ENCODE results near the gene MARCHF9. TPM values are rescaled to one million over a fixed set of nuclear protein-coding genes. Genes with fewer than 3 reads are reported as not detected.

MARCHF9 gene
- total RNA-seq, 1 experiment from 2014 or later, result 6.2 TPM

DNA sequence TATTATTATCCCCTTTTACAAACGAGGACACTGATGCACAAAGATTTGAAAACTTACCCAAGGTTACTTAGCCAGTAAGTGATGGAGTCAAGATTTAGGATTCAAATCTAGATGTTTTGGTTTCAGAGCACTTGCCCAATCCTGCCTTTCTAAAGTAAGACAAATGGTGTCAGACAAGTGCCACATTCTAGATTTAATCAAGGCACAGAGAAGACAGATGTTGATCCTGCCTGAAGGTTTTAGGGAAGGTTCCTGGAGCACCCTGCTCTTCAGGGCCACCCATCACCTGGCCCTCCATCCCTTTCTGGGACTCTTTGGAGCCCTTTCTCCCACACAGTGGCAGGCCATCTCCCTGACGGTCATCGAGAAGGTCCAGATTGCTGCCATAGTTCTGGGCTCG lies 2.9 kb downstream of the MARCHF9 start:
- no peak overlapping the region for H3K4me3 Mint-ChIP-seq
- CTCF ChIA-PET, result interaction anchor here (1.4 to 2.4 kb wide), 4 partner anchors 9 to 35 kb away, joined by 3 to 80 read pairs (median 14); partner anchors contain the start of genes CYP27B1, EEF1AKMT3 and METTL1

More for the DNA sequence above, 2.9 kb downstream of the MARCHF9 start:
- TF ChIP-seq JAZF1 (CRISPR knock-in tag; IDR thresholded peaks at IDR 0.05), result no peak
- no peak for TF ChIP-seq ATF1 (CRISPR knock-in tag; IDR thresholded peaks at IDR 0.05)
- TF ChIP-seq OVOL2 (CRISPR knock-in tag; IDR thresholded peaks at IDR 0.05; ENCODE audit: borderline replicate concordance), result no peak
- TF ChIP-seq, protein P1, sequence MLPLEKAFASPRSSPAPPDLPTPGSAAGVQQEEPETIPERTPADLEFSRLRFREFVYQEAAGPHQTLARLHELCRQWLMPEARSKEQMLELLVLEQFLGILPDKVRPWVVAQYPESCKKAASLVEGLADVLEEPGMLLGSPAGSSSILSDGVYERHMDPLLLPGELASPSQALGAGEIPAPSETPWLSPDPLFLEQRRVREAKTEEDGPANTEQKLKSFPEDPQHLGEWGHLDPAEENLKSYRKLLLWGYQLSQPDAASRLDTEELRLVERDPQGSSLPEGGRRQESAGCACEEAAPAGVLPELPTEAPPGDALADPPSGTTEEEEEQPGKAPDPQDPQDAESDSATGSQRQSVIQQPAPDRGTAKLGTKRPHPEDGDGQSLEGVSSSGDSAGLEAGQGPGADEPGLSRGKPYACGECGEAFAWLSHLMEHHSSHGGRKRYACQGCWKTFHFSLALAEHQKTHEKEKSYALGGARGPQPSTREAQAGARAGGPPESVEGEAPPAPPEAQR (CRISPR knock-in tag; IDR thresholded peaks at IDR 0.05), result no peak
- TF ChIP-seq, protein P2, sequence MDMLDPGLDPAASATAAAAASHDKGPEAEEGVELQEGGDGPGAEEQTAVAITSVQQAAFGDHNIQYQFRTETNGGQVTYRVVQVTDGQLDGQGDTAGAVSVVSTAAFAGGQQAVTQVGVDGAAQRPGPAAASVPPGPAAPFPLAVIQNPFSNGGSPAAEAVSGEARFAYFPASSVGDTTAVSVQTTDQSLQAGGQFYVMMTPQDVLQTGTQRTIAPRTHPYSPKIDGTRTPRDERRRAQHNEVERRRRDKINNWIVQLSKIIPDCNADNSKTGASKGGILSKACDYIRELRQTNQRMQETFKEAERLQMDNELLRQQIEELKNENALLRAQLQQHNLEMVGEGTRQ (CRISPR knock-in tag; IDR thresholded peaks at IDR 0.05), result no peak
- no peak for TF ChIP-seq TP53 (CRISPR knock-in tag; IDR thresholded peaks at IDR 0.05)
- TF ChIP-seq, protein P3, sequence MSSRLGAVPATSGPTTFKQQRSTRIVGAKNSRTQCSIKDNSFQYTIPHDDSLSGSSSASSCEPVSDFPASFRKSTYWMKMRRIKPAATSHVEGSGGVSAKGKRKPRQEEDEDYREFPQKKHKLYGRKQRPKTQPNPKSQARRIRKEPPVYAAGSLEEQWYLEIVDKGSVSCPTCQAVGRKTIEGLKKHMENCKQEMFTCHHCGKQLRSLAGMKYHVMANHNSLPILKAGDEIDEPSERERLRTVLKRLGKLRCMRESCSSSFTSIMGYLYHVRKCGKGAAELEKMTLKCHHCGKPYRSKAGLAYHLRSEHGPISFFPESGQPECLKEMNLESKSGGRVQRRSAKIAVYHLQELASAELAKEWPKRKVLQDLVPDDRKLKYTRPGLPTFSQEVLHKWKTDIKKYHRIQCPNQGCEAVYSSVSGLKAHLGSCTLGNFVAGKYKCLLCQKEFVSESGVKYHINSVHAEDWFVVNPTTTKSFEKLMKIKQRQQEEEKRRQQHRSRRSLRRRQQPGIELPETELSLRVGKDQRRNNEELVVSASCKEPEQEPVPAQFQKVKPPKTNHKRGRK (CRISPR knock-in tag; IDR thresholded peaks at IDR 0.05; ENCODE audit: borderline replicate concordance), result no peak
- TF ChIP-seq NFATC4 (CRISPR knock-in tag; IDR thresholded peaks at IDR 0.05), result no peak
- no peak for TF ChIP-seq IRF2 (CRISPR knock-in tag; IDR thresholded peaks at IDR 0.05; ENCODE audit: borderline replicate concordance, low read depth)
- no peak for TF ChIP-seq NR1H2 (CRISPR knock-in tag; IDR thresholded peaks at IDR 0.05)
- TF ChIP-seq ETV6 (CRISPR knock-in tag; IDR thresholded peaks at IDR 0.05), result no peak
- TF ChIP-seq, protein P4, sequence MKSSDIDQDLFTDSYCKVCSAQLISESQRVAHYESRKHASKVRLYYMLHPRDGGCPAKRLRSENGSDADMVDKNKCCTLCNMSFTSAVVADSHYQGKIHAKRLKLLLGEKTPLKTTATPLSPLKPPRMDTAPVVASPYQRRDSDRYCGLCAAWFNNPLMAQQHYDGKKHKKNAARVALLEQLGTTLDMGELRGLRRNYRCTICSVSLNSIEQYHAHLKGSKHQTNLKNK (CRISPR knock-in tag; IDR thresholded peaks at IDR 0.05), result no peak
- TF ChIP-seq ZNF671 (CRISPR knock-in tag; IDR thresholded peaks at IDR 0.05), result no peak
- TF ChIP-seq KAT7 (CRISPR knock-in tag; IDR thresholded peaks at IDR 0.05; ENCODE audit: borderline replicate concordance), result no peak
- TF ChIP-seq, protein P5, sequence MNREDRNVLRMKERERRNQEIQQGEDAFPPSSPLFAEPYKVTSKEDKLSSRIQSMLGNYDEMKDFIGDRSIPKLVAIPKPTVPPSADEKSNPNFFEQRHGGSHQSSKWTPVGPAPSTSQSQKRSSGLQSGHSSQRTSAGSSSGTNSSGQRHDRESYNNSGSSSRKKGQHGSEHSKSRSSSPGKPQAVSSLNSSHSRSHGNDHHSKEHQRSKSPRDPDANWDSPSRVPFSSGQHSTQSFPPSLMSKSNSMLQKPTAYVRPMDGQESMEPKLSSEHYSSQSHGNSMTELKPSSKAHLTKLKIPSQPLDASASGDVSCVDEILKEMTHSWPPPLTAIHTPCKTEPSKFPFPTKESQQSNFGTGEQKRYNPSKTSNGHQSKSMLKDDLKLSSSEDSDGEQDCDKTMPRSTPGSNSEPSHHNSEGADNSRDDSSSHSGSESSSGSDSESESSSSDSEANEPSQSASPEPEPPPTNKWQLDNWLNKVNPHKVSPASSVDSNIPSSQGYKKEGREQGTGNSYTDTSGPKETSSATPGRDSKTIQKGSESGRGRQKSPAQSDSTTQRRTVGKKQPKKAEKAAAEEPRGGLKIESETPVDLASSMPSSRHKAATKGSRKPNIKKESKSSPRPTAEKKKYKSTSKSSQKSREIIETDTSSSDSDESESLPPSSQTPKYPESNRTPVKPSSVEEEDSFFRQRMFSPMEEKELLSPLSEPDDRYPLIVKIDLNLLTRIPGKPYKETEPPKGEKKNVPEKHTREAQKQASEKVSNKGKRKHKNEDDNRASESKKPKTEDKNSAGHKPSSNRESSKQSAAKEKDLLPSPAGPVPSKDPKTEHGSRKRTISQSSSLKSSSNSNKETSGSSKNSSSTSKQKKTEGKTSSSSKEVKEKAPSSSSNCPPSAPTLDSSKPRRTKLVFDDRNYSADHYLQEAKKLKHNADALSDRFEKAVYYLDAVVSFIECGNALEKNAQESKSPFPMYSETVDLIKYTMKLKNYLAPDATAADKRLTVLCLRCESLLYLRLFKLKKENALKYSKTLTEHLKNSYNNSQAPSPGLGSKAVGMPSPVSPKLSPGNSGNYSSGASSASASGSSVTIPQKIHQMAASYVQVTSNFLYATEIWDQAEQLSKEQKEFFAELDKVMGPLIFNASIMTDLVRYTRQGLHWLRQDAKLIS (CRISPR knock-in tag; IDR thresholded peaks at IDR 0.05; ENCODE audit: borderline replicate concordance), result no peak
- TF ChIP-seq, protein P6, sequence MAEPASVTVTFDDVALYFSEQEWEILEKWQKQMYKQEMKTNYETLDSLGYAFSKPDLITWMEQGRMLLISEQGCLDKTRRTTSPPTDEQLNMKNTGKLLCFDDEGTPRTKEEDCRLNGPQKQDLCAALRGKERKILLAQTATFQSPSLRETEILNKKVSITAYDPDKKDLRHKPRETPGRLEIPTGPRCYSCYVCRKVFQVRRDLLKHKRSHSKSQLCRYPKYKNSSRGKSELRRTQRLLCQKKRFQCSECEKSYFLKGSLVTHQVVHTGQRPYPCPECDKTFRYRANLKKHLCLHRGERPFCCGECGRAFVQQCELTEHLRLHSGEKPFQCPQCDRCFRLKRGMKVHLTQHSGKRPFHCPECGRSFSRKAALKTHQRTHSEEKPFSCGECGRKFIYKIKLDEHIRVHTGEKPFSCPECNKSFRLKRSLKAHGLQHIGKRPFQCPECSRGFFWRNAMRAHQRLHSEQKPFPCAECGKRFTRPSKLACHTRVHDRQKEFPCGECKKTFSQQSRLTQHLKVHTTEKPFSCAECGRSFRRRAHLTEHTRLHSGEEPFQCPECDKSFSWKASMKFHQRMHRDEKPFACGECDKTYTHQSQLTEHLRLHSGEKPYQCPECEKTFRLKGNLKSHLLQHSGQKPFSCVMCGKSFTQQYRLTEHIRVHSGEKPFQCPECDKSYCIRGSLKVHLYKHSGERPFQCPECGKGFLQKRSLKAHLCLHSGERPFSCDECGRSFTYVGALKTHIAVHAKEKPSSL (CRISPR knock-in tag; conservative IDR thresholded peaks at IDR 0.05), result no peak
- TF ChIP-seq, protein P7, sequence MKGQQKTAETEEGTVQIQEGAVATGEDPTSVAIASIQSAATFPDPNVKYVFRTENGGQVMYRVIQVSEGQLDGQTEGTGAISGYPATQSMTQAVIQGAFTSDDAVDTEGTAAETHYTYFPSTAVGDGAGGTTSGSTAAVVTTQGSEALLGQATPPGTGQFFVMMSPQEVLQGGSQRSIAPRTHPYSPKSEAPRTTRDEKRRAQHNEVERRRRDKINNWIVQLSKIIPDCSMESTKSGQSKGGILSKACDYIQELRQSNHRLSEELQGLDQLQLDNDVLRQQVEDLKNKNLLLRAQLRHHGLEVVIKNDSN (CRISPR knock-in tag; IDR thresholded peaks at IDR 0.05), result no peak
- TF ChIP-seq, protein P8, sequence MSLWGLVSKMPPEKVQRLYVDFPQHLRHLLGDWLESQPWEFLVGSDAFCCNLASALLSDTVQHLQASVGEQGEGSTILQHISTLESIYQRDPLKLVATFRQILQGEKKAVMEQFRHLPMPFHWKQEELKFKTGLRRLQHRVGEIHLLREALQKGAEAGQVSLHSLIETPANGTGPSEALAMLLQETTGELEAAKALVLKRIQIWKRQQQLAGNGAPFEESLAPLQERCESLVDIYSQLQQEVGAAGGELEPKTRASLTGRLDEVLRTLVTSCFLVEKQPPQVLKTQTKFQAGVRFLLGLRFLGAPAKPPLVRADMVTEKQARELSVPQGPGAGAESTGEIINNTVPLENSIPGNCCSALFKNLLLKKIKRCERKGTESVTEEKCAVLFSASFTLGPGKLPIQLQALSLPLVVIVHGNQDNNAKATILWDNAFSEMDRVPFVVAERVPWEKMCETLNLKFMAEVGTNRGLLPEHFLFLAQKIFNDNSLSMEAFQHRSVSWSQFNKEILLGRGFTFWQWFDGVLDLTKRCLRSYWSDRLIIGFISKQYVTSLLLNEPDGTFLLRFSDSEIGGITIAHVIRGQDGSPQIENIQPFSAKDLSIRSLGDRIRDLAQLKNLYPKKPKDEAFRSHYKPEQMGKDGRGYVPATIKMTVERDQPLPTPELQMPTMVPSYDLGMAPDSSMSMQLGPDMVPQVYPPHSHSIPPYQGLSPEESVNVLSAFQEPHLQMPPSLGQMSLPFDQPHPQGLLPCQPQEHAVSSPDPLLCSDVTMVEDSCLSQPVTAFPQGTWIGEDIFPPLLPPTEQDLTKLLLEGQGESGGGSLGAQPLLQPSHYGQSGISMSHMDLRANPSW (CRISPR knock-in tag; conservative IDR thresholded peaks at IDR 0.05; ENCODE audit: low read depth), result no peak
- TF ChIP-seq, protein P9, sequence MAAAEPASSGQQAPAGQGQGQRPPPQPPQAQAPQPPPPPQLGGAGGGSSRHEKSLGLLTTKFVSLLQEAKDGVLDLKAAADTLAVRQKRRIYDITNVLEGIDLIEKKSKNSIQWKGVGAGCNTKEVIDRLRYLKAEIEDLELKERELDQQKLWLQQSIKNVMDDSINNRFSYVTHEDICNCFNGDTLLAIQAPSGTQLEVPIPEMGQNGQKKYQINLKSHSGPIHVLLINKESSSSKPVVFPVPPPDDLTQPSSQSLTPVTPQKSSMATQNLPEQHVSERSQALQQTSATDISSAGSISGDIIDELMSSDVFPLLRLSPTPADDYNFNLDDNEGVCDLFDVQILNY (CRISPR knock-in tag; IDR thresholded peaks at IDR 0.05), result no peak
- TF ChIP-seq, protein P10, sequence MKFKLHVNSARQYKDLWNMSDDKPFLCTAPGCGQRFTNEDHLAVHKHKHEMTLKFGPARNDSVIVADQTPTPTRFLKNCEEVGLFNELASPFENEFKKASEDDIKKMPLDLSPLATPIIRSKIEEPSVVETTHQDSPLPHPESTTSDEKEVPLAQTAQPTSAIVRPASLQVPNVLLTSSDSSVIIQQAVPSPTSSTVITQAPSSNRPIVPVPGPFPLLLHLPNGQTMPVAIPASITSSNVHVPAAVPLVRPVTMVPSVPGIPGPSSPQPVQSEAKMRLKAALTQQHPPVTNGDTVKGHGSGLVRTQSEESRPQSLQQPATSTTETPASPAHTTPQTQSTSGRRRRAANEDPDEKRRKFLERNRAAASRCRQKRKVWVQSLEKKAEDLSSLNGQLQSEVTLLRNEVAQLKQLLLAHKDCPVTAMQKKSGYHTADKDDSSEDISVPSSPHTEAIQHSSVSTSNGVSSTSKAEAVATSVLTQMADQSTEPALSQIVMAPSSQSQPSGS (CRISPR knock-in tag; IDR thresholded peaks at IDR 0.05; ENCODE audit: borderline replicate concordance, low read depth), result no peak
- ATAC-seq (no peak), DNase-seq (ENCODE audit: low spot score) (no peak)
- Mint-ChIP-seq H3K4me1 (peaks cover 30% of the 10 kb centered on the region), H3K9me3 (no peaks in the 10 kb centered on the region), H3K27ac (no peak overlapping the region), H3K36me3 (no peaks in the 10 kb centered on the region), H3K27me3 (ENCODE audit: low read depth) (peaks cover 91% of the 10 kb centered on the region)
- POLR2A ChIA-PET, result no interaction called here
